ENCODE results near the gene SIRT7.

DNA sequence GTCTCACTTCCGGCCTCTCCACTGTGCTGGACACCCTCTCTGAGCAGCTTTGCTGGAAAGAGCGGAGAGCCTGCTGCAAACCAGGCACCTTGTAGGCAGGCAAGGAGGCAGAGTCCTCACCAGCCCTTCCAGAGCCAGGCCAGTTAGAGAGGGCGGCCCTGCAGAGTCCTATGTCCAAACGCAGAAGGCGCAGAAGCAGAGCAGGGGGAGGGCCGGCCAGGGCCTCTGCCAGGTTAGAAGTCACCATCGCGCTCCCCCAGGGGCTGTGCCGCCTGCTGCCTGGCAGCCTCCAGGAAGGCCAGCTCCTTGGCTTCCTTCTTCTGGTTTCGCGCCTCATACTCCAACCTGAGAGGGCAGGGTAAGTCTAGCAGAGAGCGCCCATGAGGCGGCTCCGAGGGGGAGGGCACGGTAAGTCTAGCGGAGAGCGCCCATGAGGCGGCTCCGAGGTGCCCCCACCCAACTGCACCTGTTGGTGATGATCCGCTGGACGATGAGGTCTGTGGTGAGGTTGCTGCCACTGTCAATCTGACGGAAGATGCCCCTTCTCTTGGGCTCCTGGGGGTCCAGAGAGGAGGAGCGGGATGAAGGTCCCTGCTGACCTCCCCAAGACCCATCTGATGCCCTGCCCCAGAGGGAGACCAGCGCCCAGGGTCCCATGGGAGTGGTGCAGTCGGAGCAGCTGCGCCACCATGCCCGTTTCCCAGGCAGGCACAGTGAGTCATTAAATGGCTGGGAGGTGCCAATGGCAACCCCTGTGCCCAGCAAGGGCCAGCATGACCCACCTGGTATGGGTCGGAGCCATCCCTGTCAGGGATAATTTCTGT, 13.2 kb downstream of the SIRT7 start:
- TF ChIP-seq, protein P1, sequence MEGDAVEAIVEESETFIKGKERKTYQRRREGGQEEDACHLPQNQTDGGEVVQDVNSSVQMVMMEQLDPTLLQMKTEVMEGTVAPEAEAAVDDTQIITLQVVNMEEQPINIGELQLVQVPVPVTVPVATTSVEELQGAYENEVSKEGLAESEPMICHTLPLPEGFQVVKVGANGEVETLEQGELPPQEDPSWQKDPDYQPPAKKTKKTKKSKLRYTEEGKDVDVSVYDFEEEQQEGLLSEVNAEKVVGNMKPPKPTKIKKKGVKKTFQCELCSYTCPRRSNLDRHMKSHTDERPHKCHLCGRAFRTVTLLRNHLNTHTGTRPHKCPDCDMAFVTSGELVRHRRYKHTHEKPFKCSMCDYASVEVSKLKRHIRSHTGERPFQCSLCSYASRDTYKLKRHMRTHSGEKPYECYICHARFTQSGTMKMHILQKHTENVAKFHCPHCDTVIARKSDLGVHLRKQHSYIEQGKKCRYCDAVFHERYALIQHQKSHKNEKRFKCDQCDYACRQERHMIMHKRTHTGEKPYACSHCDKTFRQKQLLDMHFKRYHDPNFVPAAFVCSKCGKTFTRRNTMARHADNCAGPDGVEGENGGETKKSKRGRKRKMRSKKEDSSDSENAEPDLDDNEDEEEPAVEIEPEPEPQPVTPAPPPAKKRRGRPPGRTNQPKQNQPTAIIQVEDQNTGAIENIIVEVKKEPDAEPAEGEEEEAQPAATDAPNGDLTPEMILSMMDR (conservative IDR thresholded peaks at IDR 0.05; ENCODE audit: low read length), result no peak
- TF ChIP-seq EZH2phosphoT487 (IDR thresholded peaks at IDR 0.05; ENCODE audit: borderline replicate concordance, low read depth, low read length), result no peak
